Glutamatergic neuron (in vitro differentiated cells): Measurements from ENCODE around the gene WNT10A. TPM values are rescaled to one million over a fixed set of nuclear protein-coding genes. Genes with fewer than 3 reads are reported as not detected.

Source experiments
- DNase-seq: peaks from one replicate; pipeline ENCODE4 v3.0.0; 2022
- H3K27ac Mint-ChIP-seq: one replicate; pipeline ENCODE4 v1.8.0; 2020; ENCODE audit warnings: mild to moderate bottlenecking, mixed read lengths, inconsistent platforms; ENCODE audit not compliant: unreplicated experiment
- H3K27me3 Mint-ChIP-seq: one replicate; pipeline ENCODE4 v1.8.0; 2020; ENCODE audit warnings: mild to moderate bottlenecking, moderate library complexity, mixed read lengths, inconsistent platforms; ENCODE audit not compliant: unreplicated experiment
- H3K36me3 Mint-ChIP-seq: one replicate; pipeline ENCODE4 v1.8.0; 2020; ENCODE audit warnings: mild to moderate bottlenecking, mixed read lengths, inconsistent platforms; ENCODE audit not compliant: unreplicated experiment
- H3K4me1 Mint-ChIP-seq: one replicate; pipeline ENCODE4 v1.8.0; 2020; ENCODE audit warnings: mild to moderate bottlenecking, low read depth, mixed read lengths, inconsistent platforms; ENCODE audit not compliant: unreplicated experiment
- H3K4me3 Mint-ChIP-seq: one replicate; pipeline ENCODE4 v1.8.0; 2020; ENCODE audit warnings: mild to moderate bottlenecking, mixed read lengths, inconsistent platforms; ENCODE audit not compliant: unreplicated experiment
- H3K9me3 Mint-ChIP-seq: one replicate; pipeline ENCODE4 v1.8.0; 2020; ENCODE audit warnings: mild to moderate bottlenecking, moderate library complexity, mixed read lengths, inconsistent platforms; ENCODE audit not compliant: unreplicated experiment
- total RNA-seq: library from RNA; stranded (reverse); fragmentation: NEBNext Ultra II Directional; extraction: Animal tissue kit (Norgen Biotek cat#: 25700); gene quantifications from one replicate; pipeline ENCODE4 v1.2.1, GENCODE V29; 2021; ENCODE audit not compliant: unreplicated experiment
- TF ChIP-seq, protein P1 (sequence below): fragments of 200-600 bp; sonication (generic); IDR thresholded peaks from one replicate; pipeline ENCODE4 v1.5.0; 2021; ENCODE audit not compliant: partially characterized antibody, unreplicated experiment

WNT10A gene
- total RNA-seq, 1 donor from 2014 or later = 0.17 TPM

DNA sequence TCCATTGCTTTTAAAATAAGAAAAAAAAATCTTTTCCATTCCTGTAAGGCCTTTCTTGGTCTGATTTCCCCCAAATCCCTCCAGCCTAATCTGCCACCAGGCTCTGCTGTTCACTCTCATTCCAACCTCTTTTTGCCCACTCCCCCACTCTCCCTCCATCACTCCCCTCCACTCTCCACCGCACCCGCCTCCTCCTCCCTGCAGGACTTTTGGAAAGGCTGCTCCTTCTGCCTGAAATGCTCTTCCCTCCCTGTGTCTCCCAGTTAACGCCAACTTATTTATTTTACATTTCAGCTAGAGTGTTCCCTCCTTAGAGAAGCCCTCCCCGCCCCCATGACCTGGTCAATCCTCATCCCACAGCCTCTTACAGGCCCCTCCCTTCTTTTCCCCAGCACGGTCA is 25.8 kb upstream of the WNT10A start:
- peaks cover 26% of the 10 kb centered on the region for H3K27me3 Mint-ChIP-seq
- peaks cover 2% of the 10 kb centered on the region for H3K9me3 Mint-ChIP-seq
- no peaks in the 10 kb centered on the region for H3K36me3 Mint-ChIP-seq
- no peak overlapping the region for H3K4me3 Mint-ChIP-seq
- TF ChIP-seq, protein P1, sequence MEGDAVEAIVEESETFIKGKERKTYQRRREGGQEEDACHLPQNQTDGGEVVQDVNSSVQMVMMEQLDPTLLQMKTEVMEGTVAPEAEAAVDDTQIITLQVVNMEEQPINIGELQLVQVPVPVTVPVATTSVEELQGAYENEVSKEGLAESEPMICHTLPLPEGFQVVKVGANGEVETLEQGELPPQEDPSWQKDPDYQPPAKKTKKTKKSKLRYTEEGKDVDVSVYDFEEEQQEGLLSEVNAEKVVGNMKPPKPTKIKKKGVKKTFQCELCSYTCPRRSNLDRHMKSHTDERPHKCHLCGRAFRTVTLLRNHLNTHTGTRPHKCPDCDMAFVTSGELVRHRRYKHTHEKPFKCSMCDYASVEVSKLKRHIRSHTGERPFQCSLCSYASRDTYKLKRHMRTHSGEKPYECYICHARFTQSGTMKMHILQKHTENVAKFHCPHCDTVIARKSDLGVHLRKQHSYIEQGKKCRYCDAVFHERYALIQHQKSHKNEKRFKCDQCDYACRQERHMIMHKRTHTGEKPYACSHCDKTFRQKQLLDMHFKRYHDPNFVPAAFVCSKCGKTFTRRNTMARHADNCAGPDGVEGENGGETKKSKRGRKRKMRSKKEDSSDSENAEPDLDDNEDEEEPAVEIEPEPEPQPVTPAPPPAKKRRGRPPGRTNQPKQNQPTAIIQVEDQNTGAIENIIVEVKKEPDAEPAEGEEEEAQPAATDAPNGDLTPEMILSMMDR = no peak
- no peak overlapping the region for H3K27ac Mint-ChIP-seq
- H3K4me1 Mint-ChIP-seq = peaks cover 13% of the 10 kb centered on the region
- DNase-seq = no peak

- DNase-seq = no peak
- Mint-ChIP-seq H3K27me3 (peaks cover 26% of the 10 kb centered on the region), H3K4me1 (peaks cover 13% of the 10 kb centered on the region), H3K9me3 (peaks cover 2% of the 10 kb centered on the region), H3K27ac (no peak overlapping the region), H3K4me3 (peak overlapping the region; percentile 42), H3K36me3 (no peaks in the 10 kb centered on the region)
- TF ChIP-seq, protein P1 = no peak
Measured at GRCh38 chr2:218855305-218856166, 25.1 kb upstream of the WNT10A start.

DNA sequence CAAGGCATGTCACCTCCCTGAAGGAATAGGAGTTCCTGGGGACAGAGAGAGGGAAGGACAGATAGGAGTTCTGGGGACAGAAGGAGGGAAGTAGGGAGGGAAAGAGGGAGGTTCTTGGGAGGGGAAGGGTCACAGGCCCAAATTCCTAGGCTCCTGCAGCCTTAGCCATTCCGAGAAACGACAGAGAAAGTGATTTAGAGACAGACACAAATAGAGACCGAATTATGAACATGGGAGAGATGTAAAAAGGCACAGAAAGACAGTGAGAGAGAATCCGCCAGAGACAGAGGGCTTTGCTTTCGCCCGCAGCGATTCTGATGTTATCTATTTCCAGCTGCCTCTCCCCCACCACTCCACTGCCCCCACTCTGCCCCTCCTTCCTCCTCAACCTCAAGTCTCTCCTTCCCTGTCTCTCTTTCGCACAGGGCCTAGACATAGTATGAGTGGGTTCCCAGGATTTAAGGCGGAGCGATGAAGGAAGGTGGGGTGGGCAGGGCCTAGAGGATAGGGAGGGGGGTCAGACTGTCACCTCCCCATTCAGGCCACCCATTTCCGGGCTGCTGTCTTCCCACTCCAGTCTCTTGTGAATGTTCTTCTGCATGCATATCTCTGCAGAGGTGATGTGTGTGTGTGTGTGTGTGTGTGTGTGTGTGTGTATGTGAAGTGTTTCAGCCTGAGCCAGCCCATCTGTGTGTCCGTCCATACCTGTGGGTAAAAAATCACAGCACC is 24.3 kb upstream of the WNT10A start:
- Mint-ChIP-seq H3K4me1 (peaks cover 13% of the 10 kb centered on the region), H3K36me3 (no peaks in the 10 kb centered on the region), H3K27ac (no peak overlapping the region), H3K4me3 (peak overlapping the region; percentile 57), H3K27me3 (peaks cover 30% of the 10 kb centered on the region), H3K9me3 (peaks cover 2% of the 10 kb centered on the region)
- DNase-seq = no peak
- TF ChIP-seq, protein P1 = no peak

DNA sequence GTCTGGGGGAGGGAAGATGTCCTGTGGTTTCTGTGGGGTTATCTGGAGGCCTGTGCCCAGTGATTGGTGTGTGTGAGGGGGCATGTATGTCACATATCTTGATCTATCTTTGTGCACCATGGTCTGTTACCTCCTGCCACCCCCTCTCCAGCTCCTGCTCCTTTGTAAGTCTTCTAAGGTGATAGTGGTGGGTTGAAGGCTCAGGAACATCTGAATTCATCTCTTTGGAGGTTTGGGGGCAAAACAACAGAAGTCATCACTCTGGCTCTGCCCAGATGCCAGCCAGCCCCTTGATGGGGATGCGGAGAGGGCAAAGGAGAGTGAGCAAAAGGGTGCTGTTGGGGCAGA is 23.8 kb upstream of the WNT10A start:
- no peaks in the 10 kb centered on the region for H3K36me3 Mint-ChIP-seq
- peaks cover 2% of the 10 kb centered on the region for H3K9me3 Mint-ChIP-seq
- no peak overlapping the region for H3K27ac Mint-ChIP-seq
- no peak for DNase-seq
- peaks cover 13% of the 10 kb centered on the region for H3K4me1 Mint-ChIP-seq
- H3K4me3 Mint-ChIP-seq = peak overlapping the region; percentile 57
- TF ChIP-seq, protein P1 = no peak
- peaks cover 30% of the 10 kb centered on the region for H3K27me3 Mint-ChIP-seq
